Pancreas (tissue), 10 donors: ENCODE data around the gene GJD3. TPM values are rescaled to one million over a fixed set of nuclear protein-coding genes. Genes with fewer than 3 reads are reported as not detected.

Experiments used
- ATAC-seq, 4 donors: fragments of 200-7000 bp; cut with Tn5 transposase; one replicate each; pipeline versions ENCODE4 v1.8.0 to v1.9.1; 2020; ENCODE audit warnings: mild to moderate bottlenecking in 4 of 4, moderate library complexity in 4 of 4
- DNase-seq, 6 donors: peaks; one replicate each; pipeline ENCODE4 v3.0.0-alpha.2; 2020
- FAIRE-seq: peaks from 2 replicates; lab custom pipeline; 2012; peaks lifted over from hg19 to GRCh38; lab: Jason Lieb, UNC
- H3K27ac ChIP-seq, 4 donors: fragments of 200-600 bp; sonication (generic); 1 replicate in 3 of 4; 2 replicates in 1 of 4; pipeline versions ENCODE4 v1.5.0 to v1.8.0; 2020
- H3K27me3 ChIP-seq, 4 donors: fragments of 200-600 bp; one replicate each; pipeline ENCODE4 v1.8.0; 2021
- H3K36me3 ChIP-seq, 3 donors: fragments of 200-600 bp; sonication (generic) in 1 of 3; one replicate each; pipeline versions ENCODE4 v1.5.0 to v1.8.0; 2020 to 2021
- H3K4me1 ChIP-seq, 3 donors: fragments of 200-600 bp; one replicate each; pipeline ENCODE4 v1.8.0; 2021
- H3K4me3 ChIP-seq, 4 donors: fragments of 200-600 bp; sonication (generic) in 2 of 4; one replicate each; pipeline versions ENCODE4 v1.5.0 to v1.8.0; 2020 to 2021
- H3K9me3 ChIP-seq, 4 donors: fragments of 200-600 bp; one replicate each; pipeline ENCODE4 v1.8.0; 2021
- WGBS, 2 donors: extraction: QIAGEN DNeasy Blood & Tissue Kit; methylation state at CpG; one replicate each; pipeline ENCODE4 v1.1.7; 2013; 5-methylcytosine and 5-hydroxymethylcytosine counted together
- intact Hi-C, 3 donors: fragments of 100-400 bp; cut with DNase I; formaldehyde crosslinking; loops; one replicate each; pipeline versions ENCODE4 v1.11.1 to v1.14.2; 2022
- polyA plus RNA-seq, 2 donors: library from polyadenylated mRNA; stranded (reverse); fragments of 200-250 nt; gene quantifications; one replicate each; pipeline ENCODE4 v1.2.3, GENCODE V29; 2013
- total RNA-seq, 6 donors: library from RNA; stranded (reverse); fragmentation: NEBNext Ultra II Directional in 4 of 6; extraction: Animal tissue kit (Norgen Biotek cat#: 25700) in 4 of 6; gene quantifications; one replicate each; pipeline versions ENCODE4 v1.2.1 to v1.2.4, GENCODE V29; 2021 to 2023
- TF ChIP-seq, protein P1 (sequence below), 4 donors: fragments of 200-600 bp; sonication (generic) in 3 of 4; IDR thresholded peaks; one replicate each; pipeline versions ENCODE4 v1.5.0 to v1.8.0; 2021; ENCODE audit warnings: antibody characterized with exemption in 4 of 4
- donor health status: healthy with polysubstance abuse.
- donor health status: DM: no; HTN: no; CAD: no; lungs with moderate emphysema.
- donor health status: DM: no; HTN: no; CAD: no.
- donor health status: control.
- donor health status: control.
- donor health status: Bipolar disorder and iron deficiency.
- donor health status: DM: yes; HTN: yes; CAD: no.
- donor health status: DM: no; HTN: no; CAD: no.
- donor health status: DM: no; HTN: no; CAD: no.
- donor health status: DM: yes; HTN: yes; CAD: no.

Gene GJD3
- total and polyA plus RNA-seq, 8 donors = 0.09 to 0.67 (median 0.32) TPM; not detected in 2

- WGBS, 2 donors = 4% methylated on average over 62 to 91 of the region's 91 CpGs
- ATAC-seq (peak in 3 of 4 donors; percentile 24 to 60 (median 50)), DNase-seq (peak in 2 of 6 donors; percentile 43 to 79), FAIRE-seq (no peak)
- H3K9me3 ChIP-seq = no peaks in the 10 kb centered on the region
- H3K4me1 ChIP-seq = peaks cover 0 to 7% (median 0%) of the 10 kb centered on the region in 3 donors
- no peaks in the 10 kb centered on the region for H3K27me3 ChIP-seq
- H3K36me3 ChIP-seq = no peaks in the 10 kb centered on the region
- TF ChIP-seq, protein P1, sequence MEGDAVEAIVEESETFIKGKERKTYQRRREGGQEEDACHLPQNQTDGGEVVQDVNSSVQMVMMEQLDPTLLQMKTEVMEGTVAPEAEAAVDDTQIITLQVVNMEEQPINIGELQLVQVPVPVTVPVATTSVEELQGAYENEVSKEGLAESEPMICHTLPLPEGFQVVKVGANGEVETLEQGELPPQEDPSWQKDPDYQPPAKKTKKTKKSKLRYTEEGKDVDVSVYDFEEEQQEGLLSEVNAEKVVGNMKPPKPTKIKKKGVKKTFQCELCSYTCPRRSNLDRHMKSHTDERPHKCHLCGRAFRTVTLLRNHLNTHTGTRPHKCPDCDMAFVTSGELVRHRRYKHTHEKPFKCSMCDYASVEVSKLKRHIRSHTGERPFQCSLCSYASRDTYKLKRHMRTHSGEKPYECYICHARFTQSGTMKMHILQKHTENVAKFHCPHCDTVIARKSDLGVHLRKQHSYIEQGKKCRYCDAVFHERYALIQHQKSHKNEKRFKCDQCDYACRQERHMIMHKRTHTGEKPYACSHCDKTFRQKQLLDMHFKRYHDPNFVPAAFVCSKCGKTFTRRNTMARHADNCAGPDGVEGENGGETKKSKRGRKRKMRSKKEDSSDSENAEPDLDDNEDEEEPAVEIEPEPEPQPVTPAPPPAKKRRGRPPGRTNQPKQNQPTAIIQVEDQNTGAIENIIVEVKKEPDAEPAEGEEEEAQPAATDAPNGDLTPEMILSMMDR (IDR thresholded peaks at IDR 0.05) = no peak
- no peak overlapping the region for H3K27ac ChIP-seq
- peak overlapping the region; percentile 46 to 65 (median 49) for H3K4me3 ChIP-seq
- intact Hi-C loops = loop anchor here in 2 of 3 donors (10.0 kb wide), 2 partner anchors 52 to 192 kb away; partner anchors contain the start of gene TOP2A (in 1 of the 2)
Observed at GRCh38 chr17:40363111-40363827, 1.3 kb downstream of the GJD3 start.

- FAIRE-seq (no peak), DNase-seq (peak in 5 of 6 donors; percentile 66 to 93 (median 79)), ATAC-seq (peak; percentile 68 to 86 (median 76))
- Histone ChIP-seq H3K4me1 (peaks cover 0 to 7% (median 0%) of the 10 kb centered on the region in 3 donors), H3K36me3 (no peaks in the 10 kb centered on the region), H3K27me3 (no peaks in the 10 kb centered on the region), H3K4me3 (peak overlapping the region; percentile 46 to 65 (median 49)), H3K9me3 (no peaks in the 10 kb centered on the region), H3K27ac (no peak overlapping the region)
- WGBS, 2 donors = 0 to 1% methylated on average over 41 to 58 of the region's 58 CpGs
- TF ChIP-seq, protein P1 (IDR thresholded peaks at IDR 0.05) = peak; percentile 7 to 46 (median 26)
- intact Hi-C loops = loop anchor here in 2 of 3 donors (10.0 kb wide), 2 partner anchors 52 to 192 kb away; partner anchors contain the start of gene TOP2A (in 1 of the 2)
Observed at GRCh38 chr17:40362696-40363110, 1.8 kb downstream of the GJD3 start.

GRCh38 chr17:40361925-40362695 is 2.4 kb downstream of the GJD3 start:
- peak overlapping the region in 2 of 4 donors; percentile 46 to 65 for H3K4me3 ChIP-seq
- H3K27ac ChIP-seq = no peak overlapping the region
- H3K4me1 ChIP-seq = peaks cover 0 to 7% (median 0%) of the 10 kb centered on the region in 3 donors
- 57 to 65% methylated on average over 23 to 24 of the region's 24 CpGs for WGBS, 2 donors
- H3K27me3 ChIP-seq = no peaks in the 10 kb centered on the region
- FAIRE-seq (no peak), ATAC-seq (no peak), DNase-seq (peak in 1 of 6 donors; percentile 58)
- no peaks in the 10 kb centered on the region for H3K36me3 ChIP-seq
- TF ChIP-seq, protein P1 (IDR thresholded peaks at IDR 0.05) = no peak
- intact Hi-C loops = loop anchor here in 2 of 3 donors (10.0 kb wide), 2 partner anchors 53 to 193 kb away; partner anchors contain the start of gene TOP2A (in 1 of the 2)
- H3K9me3 ChIP-seq = no peaks in the 10 kb centered on the region

DNA sequence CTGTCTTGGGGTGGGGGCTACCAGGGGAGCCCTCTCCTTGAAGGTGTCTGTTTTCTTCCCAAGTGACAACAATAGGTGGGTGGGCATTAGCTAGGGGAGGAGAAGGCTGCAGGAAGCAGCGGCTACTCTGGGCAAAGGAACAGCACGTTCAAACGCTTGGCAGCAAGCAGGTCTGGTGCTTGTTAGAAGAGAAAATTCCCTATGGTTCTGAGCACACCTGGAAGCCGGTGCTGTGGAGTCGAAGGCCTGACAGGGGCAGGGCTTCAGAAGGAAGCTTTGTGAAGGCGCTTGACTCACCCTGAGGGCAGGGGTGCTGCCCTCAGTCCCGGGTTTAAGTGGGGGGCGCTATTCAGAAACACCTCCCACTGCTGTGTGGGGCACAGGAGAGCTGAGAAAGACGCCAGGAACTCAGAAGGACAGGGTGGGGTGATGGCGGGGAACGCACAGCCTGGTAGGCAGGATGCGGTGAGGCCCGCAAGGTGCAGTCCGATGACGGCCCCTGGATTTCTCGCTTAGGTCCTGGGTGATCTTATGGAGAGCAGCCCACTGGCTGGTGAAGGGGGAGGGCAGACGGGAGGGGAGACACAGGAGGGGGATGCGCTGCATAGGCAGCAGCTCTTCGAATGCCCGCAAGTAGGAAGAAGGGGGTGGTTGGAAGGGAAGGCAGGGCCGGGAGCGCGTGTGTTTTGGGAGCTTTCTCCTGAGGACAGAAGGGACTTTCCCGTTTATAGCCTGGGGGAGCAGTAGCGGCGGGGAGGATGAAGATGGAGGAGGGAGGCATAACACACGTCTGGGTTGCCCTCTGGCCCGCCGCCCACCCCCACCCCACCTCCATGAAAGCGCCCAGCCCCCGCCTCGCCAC is 3.2 kb downstream of the GJD3 start:
- FAIRE-seq = no peak
- no peak overlapping the region for H3K27ac ChIP-seq
- no peaks in the 10 kb centered on the region for H3K9me3 ChIP-seq
- peak in 1 of 6 donors; percentile 48 for DNase-seq
- intact Hi-C loops = loop anchor here in 2 of 3 donors (10.0 kb wide), 2 partner anchors 54 to 194 kb away; partner anchors contain the start of gene TOP2A (in 1 of the 2)
- no peak overlapping the region for H3K4me3 ChIP-seq
- 52 to 56% methylated on average over 32 of the region's 32 CpGs for WGBS, 2 donors
- H3K27me3 ChIP-seq = no peaks in the 10 kb centered on the region
- TF ChIP-seq, protein P1 (IDR thresholded peaks at IDR 0.05) = no peak
- no peaks in the 10 kb centered on the region for H3K36me3 ChIP-seq
- ATAC-seq = no peak
- H3K4me1 ChIP-seq = peaks cover 0 to 7% (median 0%) of the 10 kb centered on the region in 3 donors
